Measurements from ENCODE around the gene TCIRG1. TPM values are rescaled to one million over a fixed set of nuclear protein-coding genes. Genes with fewer than 3 reads are reported as not detected.

The TCIRG1 gene
- total RNA-seq, 1 donor from 2014 or later: 10.7 TPM

- Histone ChIP-seq H3K4me1 (no peaks in the 10 kb centered on the region), H3K36me3 (no peaks in the 10 kb centered on the region), H3F3A (ENCODE audit: low read depth) (peaks cover 7% of the 10 kb centered on the region), H2AFZ (replicated peaks) (no peak overlapping the region), H3K79me2 (ENCODE audit: low read depth) (peaks cover 6% of the 10 kb centered on the region), H3K4me3 (no peak overlapping the region), H3K27me3 (no peaks in the 10 kb centered on the region), H4K20me1 (ENCODE audit: low read depth) (no peaks in the 10 kb centered on the region), H3K4me2 (no peak overlapping the region), H3K9me3 (ENCODE audit: low read depth) (no peaks in the 10 kb centered on the region), H3K27ac (no peak overlapping the region), H3K9ac (no peak overlapping the region)
- Mint-ChIP-seq H3K27ac (no peak overlapping the region), H3K27me3 (ENCODE audit: insufficient read depth, low read depth) (peaks cover 2% of the 10 kb centered on the region), H3K4me1 (peaks cover 2% of the 10 kb centered on the region), H3K9me3 (no peaks in the 10 kb centered on the region), H3K4me3 (no peak overlapping the region), H3K36me3 (peaks cover 25% of the 10 kb centered on the region)
- no peak for TF ChIP-seq EZH2 (IDR thresholded peaks at IDR 0.05)
- TF ChIP-seq CTCF (IDR thresholded peaks at IDR 0.05): no peak
- TF ChIP-seq EZH2phosphoT487 (IDR thresholded peaks at IDR 0.05): no peak
- no peak for DNase-seq (ENCODE audit: low spot score)
Observed at GRCh38 chr11:68080860-68081259, 42.0 kb downstream of the TCIRG1 start.

GRCh38 chr11:68081691-68082090, 42.9 kb downstream of the TCIRG1 start:
- no peak overlapping the region for H3K4me3 Mint-ChIP-seq
- Histone ChIP-seq H3K27ac (no peak overlapping the region), H3K9me3 (ENCODE audit: low read depth) (no peaks in the 10 kb centered on the region), H4K20me1 (ENCODE audit: low read depth) (no peaks in the 10 kb centered on the region), H3K27me3 (no peaks in the 10 kb centered on the region), H3F3A (ENCODE audit: low read depth) (peaks cover 7% of the 10 kb centered on the region), H3K79me2 (ENCODE audit: low read depth) (peaks cover 6% of the 10 kb centered on the region), H3K4me3 (no peak overlapping the region), H3K4me1 (no peaks in the 10 kb centered on the region), H3K36me3 (no peaks in the 10 kb centered on the region), H3K4me2 (no peak overlapping the region), H2AFZ (replicated peaks) (no peak overlapping the region), H3K9ac (no peak overlapping the region)
- H3K36me3 Mint-ChIP-seq: peaks cover 24% of the 10 kb centered on the region
- DNase-seq (ENCODE audit: low spot score): no peak
- H3K4me1 Mint-ChIP-seq: no peaks in the 10 kb centered on the region
- H3K9me3 Mint-ChIP-seq: no peaks in the 10 kb centered on the region
- no peak for TF ChIP-seq EZH2 (IDR thresholded peaks at IDR 0.05)
- no peak for TF ChIP-seq CTCF (IDR thresholded peaks at IDR 0.05)
- no peak for TF ChIP-seq EZH2phosphoT487 (IDR thresholded peaks at IDR 0.05)
- peaks cover 2% of the 10 kb centered on the region for H3K27me3 Mint-ChIP-seq (ENCODE audit: insufficient read depth, low read depth)
- peak overlapping the region; percentile 89 for H3K27ac Mint-ChIP-seq

GRCh38 chr11:68082481-68082880, 43.7 kb downstream of the TCIRG1 start:
- no peaks in the 10 kb centered on the region for H3K4me1 Mint-ChIP-seq

More at GRCh38 chr11:68082481-68082880, 43.7 kb downstream of the TCIRG1 start:
- H3K4me3 ChIP-seq: no peak overlapping the region
- Mint-ChIP-seq H3K9me3 (no peaks in the 10 kb centered on the region), H3K27ac (no peak overlapping the region), H3K4me3 (no peak overlapping the region), H3K36me3 (peaks cover 23% of the 10 kb centered on the region), H3K27me3 (ENCODE audit: insufficient read depth, low read depth) (peaks cover 2% of the 10 kb centered on the region)
- no peaks in the 10 kb centered on the region for H3K27me3 ChIP-seq
- peaks cover 7% of the 10 kb centered on the region for H3F3A ChIP-seq (ENCODE audit: low read depth)
- H3K9ac ChIP-seq: no peak overlapping the region
- H3K79me2 ChIP-seq (ENCODE audit: low read depth): peaks cover 6% of the 10 kb centered on the region
- no peaks in the 10 kb centered on the region for H3K4me1 ChIP-seq
- no peak overlapping the region for H2AFZ ChIP-seq (replicated peaks)
- no peak overlapping the region for H3K27ac ChIP-seq
- no peaks in the 10 kb centered on the region for H4K20me1 ChIP-seq (ENCODE audit: low read depth)
- no peak overlapping the region for H3K4me2 ChIP-seq
- H3K9me3 ChIP-seq (ENCODE audit: low read depth): no peaks in the 10 kb centered on the region
- TF ChIP-seq EZH2 (IDR thresholded peaks at IDR 0.05): no peak
- no peak for TF ChIP-seq CTCF (IDR thresholded peaks at IDR 0.05)
- no peak for TF ChIP-seq EZH2phosphoT487 (IDR thresholded peaks at IDR 0.05)
- no peak for DNase-seq (ENCODE audit: low spot score)
- no peaks in the 10 kb centered on the region for H3K36me3 ChIP-seq

All from neural progenitor cell (in vitro differentiated cells).